ENCODE results near the gene INSIG1.

The INSIG1 gene

DNA sequence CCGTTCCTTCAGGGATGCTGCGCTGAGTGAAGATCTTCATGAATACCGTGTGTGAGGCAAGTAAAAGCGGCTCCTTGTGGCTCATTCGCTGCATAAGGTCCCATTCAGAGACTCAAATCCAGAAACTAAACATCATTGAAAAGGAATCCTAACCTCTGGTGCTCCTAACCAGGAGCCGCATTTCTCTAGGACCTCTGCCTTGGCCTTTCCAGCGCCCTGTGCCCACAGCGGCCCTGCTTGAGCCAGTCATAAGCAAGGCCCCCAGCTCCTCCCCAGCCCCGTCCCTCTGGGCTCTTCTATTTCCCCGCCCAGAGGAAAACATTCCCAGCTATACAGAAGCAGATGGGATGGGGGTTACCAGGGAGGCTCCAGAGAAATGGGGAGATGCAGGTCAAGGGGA lies 42.6 kb upstream of the INSIG1 start:
- Histone ChIP-seq H3K4me1 (ENCODE audit: insufficient read depth, low read length) (no peaks in the 10 kb centered on the region), H3K36me3 (ENCODE audit: insufficient read depth, low read length) (no peaks in the 10 kb centered on the region), H2AFZ (ENCODE audit: low read depth, low read length) (no peak overlapping the region), H3K4me3 (ENCODE audit: low read depth in 1 of 2, low read length in 2 of 2) (no peak overlapping the region), H3K27ac (ENCODE audit: low read length) (no peak overlapping the region), H3K27me3 (ENCODE audit: insufficient read depth, low read length, poor library complexity) (peaks cover 4% of the 10 kb centered on the region), H3K4me2 (ENCODE audit: insufficient read depth, low read length) (no peak overlapping the region), H3K9ac (ENCODE audit: low read depth, low read length) (no peak overlapping the region), H3K79me2 (ENCODE audit: insufficient read depth, low read length) (no peaks in the 10 kb centered on the region), H4K20me1 (ENCODE audit: insufficient read depth, low read length) (no peaks in the 10 kb centered on the region; the same call in 1 of the 2 replicates), H3K9me3 (ENCODE audit: insufficient read depth, low read length, severe bottlenecking) (no peaks in the 10 kb centered on the region)
- no peak for ATAC-seq (ENCODE audit: insufficient read depth, low read depth)
- TF ChIP-seq, protein P1, sequence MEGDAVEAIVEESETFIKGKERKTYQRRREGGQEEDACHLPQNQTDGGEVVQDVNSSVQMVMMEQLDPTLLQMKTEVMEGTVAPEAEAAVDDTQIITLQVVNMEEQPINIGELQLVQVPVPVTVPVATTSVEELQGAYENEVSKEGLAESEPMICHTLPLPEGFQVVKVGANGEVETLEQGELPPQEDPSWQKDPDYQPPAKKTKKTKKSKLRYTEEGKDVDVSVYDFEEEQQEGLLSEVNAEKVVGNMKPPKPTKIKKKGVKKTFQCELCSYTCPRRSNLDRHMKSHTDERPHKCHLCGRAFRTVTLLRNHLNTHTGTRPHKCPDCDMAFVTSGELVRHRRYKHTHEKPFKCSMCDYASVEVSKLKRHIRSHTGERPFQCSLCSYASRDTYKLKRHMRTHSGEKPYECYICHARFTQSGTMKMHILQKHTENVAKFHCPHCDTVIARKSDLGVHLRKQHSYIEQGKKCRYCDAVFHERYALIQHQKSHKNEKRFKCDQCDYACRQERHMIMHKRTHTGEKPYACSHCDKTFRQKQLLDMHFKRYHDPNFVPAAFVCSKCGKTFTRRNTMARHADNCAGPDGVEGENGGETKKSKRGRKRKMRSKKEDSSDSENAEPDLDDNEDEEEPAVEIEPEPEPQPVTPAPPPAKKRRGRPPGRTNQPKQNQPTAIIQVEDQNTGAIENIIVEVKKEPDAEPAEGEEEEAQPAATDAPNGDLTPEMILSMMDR (IDR thresholded peaks at IDR 0.05; ENCODE audit: borderline replicate concordance, extremely low read depth, low read length, poor library complexity, severe bottlenecking) = no peak
- TF ChIP-seq EZH2 (IDR thresholded peaks at IDR 0.05; ENCODE audit: borderline replicate concordance, low read depth, low read length, severe bottlenecking) = no peak
- no peak for DNase-seq

DNA sequence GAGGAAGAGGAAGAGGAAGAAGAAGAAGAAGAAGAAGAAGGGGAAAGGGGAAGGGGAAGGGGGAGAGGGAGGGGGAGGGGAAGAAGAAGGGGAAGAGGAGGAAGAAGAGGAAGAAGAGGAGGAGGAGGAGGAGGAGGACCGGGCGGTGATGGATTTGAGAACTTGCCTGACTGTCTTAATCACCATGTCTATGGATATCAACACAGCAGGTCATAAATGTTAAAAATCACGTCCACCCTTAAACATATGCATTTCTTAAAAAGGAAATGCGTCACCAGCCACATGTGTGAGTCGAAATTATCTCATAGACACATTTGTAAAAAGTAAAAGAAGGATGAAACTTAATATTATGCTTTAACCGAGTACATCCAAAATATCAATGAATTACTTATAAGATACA lies 42.1 kb upstream of the INSIG1 start:
- no peaks in the 10 kb centered on the region for H3K79me2 ChIP-seq (ENCODE audit: insufficient read depth, low read length)
- no peak overlapping the region for H3K4me3 ChIP-seq (ENCODE audit: low read depth in 1 of 2, low read length in 2 of 2)
- no peak overlapping the region for H3K9ac ChIP-seq (ENCODE audit: low read depth, low read length)
- DNase-seq = no peak
- no peaks in the 10 kb centered on the region for H3K9me3 ChIP-seq (ENCODE audit: insufficient read depth, low read length, severe bottlenecking)
- no peaks in the 10 kb centered on the region; the same call in 1 of the 2 replicates for H4K20me1 ChIP-seq (ENCODE audit: insufficient read depth, low read length)
- TF ChIP-seq EZH2 (IDR thresholded peaks at IDR 0.05; ENCODE audit: borderline replicate concordance, low read depth, low read length, severe bottlenecking) = no peak
- TF ChIP-seq, protein P1 (IDR thresholded peaks at IDR 0.05; ENCODE audit: borderline replicate concordance, extremely low read depth, low read length, poor library complexity, severe bottlenecking) = no peak
- H3K4me1 ChIP-seq (ENCODE audit: insufficient read depth, low read length) = no peaks in the 10 kb centered on the region
- H3K27ac ChIP-seq (ENCODE audit: low read length) = no peak overlapping the region
- no peak for ATAC-seq (ENCODE audit: insufficient read depth, low read depth)
- no peaks in the 10 kb centered on the region for H3K36me3 ChIP-seq (ENCODE audit: insufficient read depth, low read length)
- H3K4me2 ChIP-seq (ENCODE audit: insufficient read depth, low read length) = no peak overlapping the region
- no peak overlapping the region for H2AFZ ChIP-seq (ENCODE audit: low read depth, low read length)
- H3K27me3 ChIP-seq (ENCODE audit: insufficient read depth, low read length, poor library complexity) = peaks cover under 1% of the 10 kb centered on the region

DNA sequence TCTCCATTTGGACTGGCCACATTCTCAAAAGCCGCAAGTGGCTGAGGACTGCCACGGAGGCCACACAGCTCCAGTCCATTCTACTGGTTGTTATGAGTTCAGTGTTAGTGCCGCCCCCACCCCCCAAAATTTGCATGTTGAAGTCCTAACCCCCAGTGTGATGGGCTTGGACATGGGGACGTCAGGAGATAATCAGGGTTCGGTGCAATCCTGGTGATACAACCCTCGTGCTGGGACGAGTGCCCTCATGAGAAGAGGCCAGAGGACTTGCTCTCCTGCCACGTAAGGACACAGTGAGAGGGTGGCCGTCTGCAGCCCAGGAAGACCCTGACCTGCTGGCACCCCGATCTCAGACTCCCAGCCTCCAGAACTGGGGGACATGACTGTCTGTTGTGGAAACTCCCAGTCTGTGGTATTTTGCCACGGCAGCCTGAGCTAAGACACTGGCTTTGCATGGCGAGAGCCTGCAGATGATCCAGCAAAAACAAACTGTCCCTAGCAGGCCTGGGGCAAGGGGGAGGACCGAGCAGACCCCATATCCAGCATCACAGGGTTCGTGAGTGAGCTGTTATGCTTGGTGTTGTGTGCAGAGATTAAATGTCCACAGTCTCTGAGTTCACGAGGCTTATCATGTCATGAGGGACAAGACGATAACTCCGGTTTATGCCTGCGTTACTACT lies 41.5 kb upstream of the INSIG1 start:
- no peaks in the 10 kb centered on the region for H3K9me3 ChIP-seq (ENCODE audit: insufficient read depth, low read length, severe bottlenecking)
- ATAC-seq (ENCODE audit: insufficient read depth, low read depth) (no peak), DNase-seq (no peak)
- no peaks in the 10 kb centered on the region for H3K27me3 ChIP-seq (ENCODE audit: insufficient read depth, low read length, poor library complexity)
- no peaks in the 10 kb centered on the region; the same call in 1 of the 2 replicates for H4K20me1 ChIP-seq (ENCODE audit: insufficient read depth, low read length)
- no peaks in the 10 kb centered on the region for H3K79me2 ChIP-seq (ENCODE audit: insufficient read depth, low read length)
- H3K36me3 ChIP-seq (ENCODE audit: insufficient read depth, low read length) = no peaks in the 10 kb centered on the region
- no peak for TF ChIP-seq EZH2 (IDR thresholded peaks at IDR 0.05; ENCODE audit: borderline replicate concordance, low read depth, low read length, severe bottlenecking)
- TF ChIP-seq, protein P1 (IDR thresholded peaks at IDR 0.05; ENCODE audit: borderline replicate concordance, extremely low read depth, low read length, poor library complexity, severe bottlenecking) = no peak
- no peak overlapping the region for H3K4me2 ChIP-seq (ENCODE audit: insufficient read depth, low read length)
- H3K27ac ChIP-seq (ENCODE audit: low read length) = no peak overlapping the region
- H2AFZ ChIP-seq (ENCODE audit: low read depth, low read length) = no peak overlapping the region
- H3K4me1 ChIP-seq (ENCODE audit: insufficient read depth, low read length) = no peaks in the 10 kb centered on the region
- no peak overlapping the region for H3K4me3 ChIP-seq (ENCODE audit: low read depth in 1 of 2, low read length in 2 of 2)
- no peak overlapping the region for H3K9ac ChIP-seq (ENCODE audit: low read depth, low read length)

All from DND-41 (cell line).